Retina (tissue), 1 donor: ENCODE measurements around the gene F10.

Experiments used
- DNase-seq: peaks from one replicate; pipeline ENCODE4 v3.0.0-alpha.2; 2016

The F10 gene

GRCh38 chr13:113117911-113118260, 4.7 kb upstream of the F10 start:
- no peak for DNase-seq

GRCh38 chr13:113118261-113119021, 4.2 kb upstream of the F10 start:
- DNase-seq = no peak

GRCh38 chr13:113119166-113119821, 3.3 kb upstream of the F10 start:
- no peak for DNase-seq

GRCh38 chr13:113119822-113120189, 2.8 kb upstream of the F10 start:
- no peak for DNase-seq

GRCh38 chr13:113120300-113121182, 2.1 kb upstream of the F10 start:
- no peak for DNase-seq

GRCh38 chr13:113121183-113121927, 1.2 kb upstream of the F10 start:
- no peak for DNase-seq

GRCh38 chr13:113121928-113122471, 599 bp upstream of the F10 start:
- DNase-seq = no peak

GRCh38 chr13:113123226-113124201, 915 bp downstream of the F10 start:
- DNase-seq = no peak

GRCh38 chr13:113124211-113124970, 1.8 kb downstream of the F10 start:
- DNase-seq = no peak

- no peak for DNase-seq
These were observed 3.1 kb downstream of the F10 start for GRCh38 chr13:113125506-113126264.

GRCh38 chr13:113126265-113127150, 3.9 kb downstream of the F10 start:
- DNase-seq = no peak

- DNase-seq = no peak
These were observed 6.9 kb downstream of the F10 start for GRCh38 chr13:113129480-113129879.

GRCh38 chr13:113129921-113130750, 7.5 kb downstream of the F10 start:
- no peak for DNase-seq

- no peak for DNase-seq
These were observed 12.7 kb downstream of the F10 start for GRCh38 chr13:113135281-113135760.

- DNase-seq = peak; percentile 58
These were observed 15.2 kb downstream of the F10 start for GRCh38 chr13:113137691-113138298.

- no peak for DNase-seq
These were observed 16.4 kb downstream of the F10 start for GRCh38 chr13:113138792-113139551.
